Stimulated activated memory B cell treated with anti-CD40 and anti-IgM and Interleukin-4, amounts not matched to agents 10 μg/mL and 1 μg/mL and 100 μg/mL, for 72 hours (primary cell): ENCODE data around the gene CACNA2D4.

Experiments
- ATAC-seq: fragments of 150-1000 bp; cut with Tn5 transposase; 2 replicates; pipeline ENCODE4 v1.10.0; 2021
- H3K27ac Mint-ChIP-seq: one replicate; pipeline ENCODE4 v1.8.0; 2022; ENCODE audit warnings: mild to moderate bottlenecking, mixed read lengths
- H3K27me3 Mint-ChIP-seq: one replicate; pipeline ENCODE4 v1.8.0; 2022; ENCODE audit warnings: mixed read lengths
- H3K36me3 Mint-ChIP-seq: one replicate; pipeline ENCODE4 v1.8.0; 2022; ENCODE audit warnings: mixed read lengths
- H3K4me1 Mint-ChIP-seq: one replicate; pipeline ENCODE4 v1.8.0; 2022; ENCODE audit warnings: mixed read lengths
- H3K4me3 Mint-ChIP-seq: one replicate; pipeline ENCODE4 v1.8.0; 2022; ENCODE audit warnings: mild to moderate bottlenecking, moderate library complexity, mixed read lengths
- H3K9me3 Mint-ChIP-seq: one replicate; pipeline ENCODE4 v1.8.0; 2022; ENCODE audit warnings: mixed read lengths

The CACNA2D4 gene

GRCh38 chr12:1763153-1763552 lies 155.3 kb downstream of the CACNA2D4 start:
- no peaks in the 10 kb centered on the region for H3K27me3 Mint-ChIP-seq
- H3K4me1 Mint-ChIP-seq = peaks cover 7% of the 10 kb centered on the region
- ATAC-seq = no peak
- H3K9me3 Mint-ChIP-seq = no peaks in the 10 kb centered on the region
- peaks cover 20% of the 10 kb centered on the region for H3K36me3 Mint-ChIP-seq
- H3K27ac Mint-ChIP-seq = no peak overlapping the region
- no peak overlapping the region for H3K4me3 Mint-ChIP-seq

GRCh38 chr12:1761857-1762256 lies 156.6 kb downstream of the CACNA2D4 start:
- H3K27me3 Mint-ChIP-seq = no peaks in the 10 kb centered on the region
- H3K4me3 Mint-ChIP-seq = no peak overlapping the region
- no peaks in the 10 kb centered on the region for H3K9me3 Mint-ChIP-seq
- H3K27ac Mint-ChIP-seq = no peak overlapping the region
- H3K36me3 Mint-ChIP-seq = peaks cover 33% of the 10 kb centered on the region
- ATAC-seq = no peak
- peaks cover 7% of the 10 kb centered on the region for H3K4me1 Mint-ChIP-seq

- no peak for ATAC-seq
- Mint-ChIP-seq H3K4me1 (peaks cover 5% of the 10 kb centered on the region), H3K36me3 (peaks cover 40% of the 10 kb centered on the region), H3K4me3 (no peak overlapping the region), H3K9me3 (no peaks in the 10 kb centered on the region), H3K27ac (no peak overlapping the region), H3K27me3 (no peaks in the 10 kb centered on the region)
Observed at GRCh38 chr12:1760566-1761382, 157.7 kb downstream of the CACNA2D4 start.

GRCh38 chr12:1758887-1759286 lies 159.6 kb downstream of the CACNA2D4 start:
- no peaks in the 10 kb centered on the region for H3K4me1 Mint-ChIP-seq
- H3K9me3 Mint-ChIP-seq = no peaks in the 10 kb centered on the region
- H3K27me3 Mint-ChIP-seq = no peaks in the 10 kb centered on the region
- no peak overlapping the region for H3K4me3 Mint-ChIP-seq
- peaks cover 55% of the 10 kb centered on the region for H3K36me3 Mint-ChIP-seq
- ATAC-seq = no peak
- H3K27ac Mint-ChIP-seq = no peak overlapping the region

GRCh38 chr12:1758376-1758775 lies 160.1 kb downstream of the CACNA2D4 start:
- Mint-ChIP-seq H3K27ac (no peak overlapping the region), H3K9me3 (no peaks in the 10 kb centered on the region), H3K4me1 (no peaks in the 10 kb centered on the region), H3K4me3 (no peak overlapping the region), H3K36me3 (peaks cover 55% of the 10 kb centered on the region), H3K27me3 (no peaks in the 10 kb centered on the region)
- no peak for ATAC-seq

- H3K4me1 Mint-ChIP-seq = peaks cover 35% of the 10 kb centered on the region
- no peak overlapping the region for H3K27ac Mint-ChIP-seq
- H3K9me3 Mint-ChIP-seq = peaks cover 7% of the 10 kb centered on the region
- H3K27me3 Mint-ChIP-seq = no peaks in the 10 kb centered on the region
- H3K4me3 Mint-ChIP-seq = no peak overlapping the region
- H3K36me3 Mint-ChIP-seq = peaks cover 59% of the 10 kb centered on the region
- no peak for ATAC-seq
Observed at GRCh38 chr12:1750300-1750699, 168.2 kb downstream of the CACNA2D4 start.

- ATAC-seq = no peak
- H3K36me3 Mint-ChIP-seq = peaks cover 54% of the 10 kb centered on the region
- H3K9me3 Mint-ChIP-seq = peaks cover 7% of the 10 kb centered on the region
- no peak overlapping the region for H3K4me3 Mint-ChIP-seq
- no peaks in the 10 kb centered on the region for H3K27me3 Mint-ChIP-seq
- H3K4me1 Mint-ChIP-seq = peaks cover 36% of the 10 kb centered on the region
- H3K27ac Mint-ChIP-seq = no peak overlapping the region
Observed at GRCh38 chr12:1749019-1749418, 169.4 kb downstream of the CACNA2D4 start.

GRCh38 chr12:1747609-1748008 lies 170.8 kb downstream of the CACNA2D4 start:
- peaks cover 30% of the 10 kb centered on the region for H3K4me1 Mint-ChIP-seq
- H3K4me3 Mint-ChIP-seq = no peak overlapping the region
- peaks cover 65% of the 10 kb centered on the region for H3K36me3 Mint-ChIP-seq
- H3K9me3 Mint-ChIP-seq = peaks cover 7% of the 10 kb centered on the region
- no peak overlapping the region for H3K27ac Mint-ChIP-seq
- no peak for ATAC-seq
- H3K27me3 Mint-ChIP-seq = no peaks in the 10 kb centered on the region

GRCh38 chr12:1744932-1745331 lies 173.5 kb downstream of the CACNA2D4 start:
- Mint-ChIP-seq H3K27ac (no peak overlapping the region), H3K36me3 (peaks cover 61% of the 10 kb centered on the region), H3K9me3 (peaks cover 7% of the 10 kb centered on the region), H3K4me3 (no peak overlapping the region), H3K4me1 (peaks cover 43% of the 10 kb centered on the region), H3K27me3 (no peaks in the 10 kb centered on the region)
- ATAC-seq = no peak
